Midbrain (tissue), 1 donor: Measurements from ENCODE around the gene ZKSCAN2.

Experiments used
- DNase-seq: peaks from one replicate; lab custom pipeline; 2025; lab: John Stamatoyannopoulos, UW

The ZKSCAN2 gene

DNA sequence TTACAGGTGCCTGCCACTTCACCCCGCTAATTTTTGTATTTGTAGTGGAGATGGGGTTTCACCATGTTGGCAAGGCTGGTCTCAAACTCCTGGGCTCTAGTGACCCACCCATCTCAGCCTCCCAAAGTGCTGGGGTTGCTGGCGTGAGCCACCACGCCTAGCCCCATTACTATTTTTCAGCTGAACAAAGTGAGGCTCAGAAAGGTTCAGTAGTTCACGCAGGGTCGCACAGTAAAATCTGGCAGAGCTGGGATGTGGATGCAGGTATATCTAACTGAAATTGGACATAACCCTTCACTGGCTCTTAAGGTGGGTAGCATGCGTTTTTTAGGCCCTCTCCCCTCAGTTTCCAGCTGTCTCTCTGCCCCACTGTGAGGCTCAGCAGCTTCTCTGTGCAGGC, 33.7 kb downstream of the ZKSCAN2 start:
- no peak for DNase-seq

DNA sequence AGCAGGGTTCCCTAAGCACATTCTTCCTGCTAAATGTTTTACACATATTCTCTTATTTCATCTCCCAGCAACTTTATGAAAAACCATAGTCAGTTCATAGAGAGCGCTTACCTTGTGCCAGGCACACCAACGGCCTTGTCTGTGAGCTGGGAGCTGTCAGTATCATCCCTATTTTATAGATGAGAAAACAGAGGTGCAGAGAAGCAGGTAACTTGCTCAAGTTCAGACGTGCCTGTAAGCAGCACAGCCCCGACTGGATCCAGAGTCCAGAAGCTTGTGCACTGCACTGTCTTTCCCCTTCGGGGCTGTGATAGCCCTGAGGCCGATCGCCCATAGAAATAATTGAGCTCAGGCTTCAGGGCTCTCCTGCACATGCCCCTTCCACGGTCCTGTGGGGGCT, 34.7 kb downstream of the ZKSCAN2 start:
- DNase-seq, result no peak

DNA sequence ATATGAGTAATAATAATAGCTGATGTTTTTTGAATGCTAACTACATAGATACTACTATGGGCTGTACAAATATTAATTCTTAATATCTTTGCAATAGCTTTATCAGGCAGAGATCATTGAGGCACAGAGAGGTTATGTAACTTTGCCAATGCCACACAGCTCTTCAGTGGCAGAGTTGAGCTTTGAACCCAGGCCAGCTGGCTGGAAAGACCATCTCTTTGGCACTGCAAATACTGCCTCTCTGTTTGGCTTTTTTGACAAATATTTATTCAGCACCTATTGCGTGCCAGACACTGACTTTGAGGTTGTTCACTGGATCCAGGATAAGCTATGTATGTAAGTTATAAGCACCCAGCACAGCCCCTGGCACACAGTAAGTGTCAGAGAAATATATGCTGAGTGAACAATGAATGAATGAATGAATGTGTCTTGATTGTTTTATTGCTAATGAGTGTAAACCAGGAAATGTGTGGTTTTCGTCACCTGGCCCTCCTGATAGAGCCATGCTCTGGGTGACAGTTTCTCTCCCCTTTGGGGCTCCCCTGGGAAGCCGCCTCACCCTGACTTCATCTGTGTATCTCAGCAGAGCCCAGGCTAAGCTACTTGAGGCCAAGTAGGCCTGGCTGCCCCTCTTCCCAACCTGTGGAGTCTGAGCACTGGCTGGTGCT, 38.4 kb downstream of the ZKSCAN2 start:
- no peak for DNase-seq

- no peak for DNase-seq
These were observed 39.7 kb downstream of the ZKSCAN2 start for GRCh38 chr16:25217921-25218320.

GRCh38 chr16:25217112-25217511, 40.5 kb downstream of the ZKSCAN2 start:
- DNase-seq, result no peak

DNA sequence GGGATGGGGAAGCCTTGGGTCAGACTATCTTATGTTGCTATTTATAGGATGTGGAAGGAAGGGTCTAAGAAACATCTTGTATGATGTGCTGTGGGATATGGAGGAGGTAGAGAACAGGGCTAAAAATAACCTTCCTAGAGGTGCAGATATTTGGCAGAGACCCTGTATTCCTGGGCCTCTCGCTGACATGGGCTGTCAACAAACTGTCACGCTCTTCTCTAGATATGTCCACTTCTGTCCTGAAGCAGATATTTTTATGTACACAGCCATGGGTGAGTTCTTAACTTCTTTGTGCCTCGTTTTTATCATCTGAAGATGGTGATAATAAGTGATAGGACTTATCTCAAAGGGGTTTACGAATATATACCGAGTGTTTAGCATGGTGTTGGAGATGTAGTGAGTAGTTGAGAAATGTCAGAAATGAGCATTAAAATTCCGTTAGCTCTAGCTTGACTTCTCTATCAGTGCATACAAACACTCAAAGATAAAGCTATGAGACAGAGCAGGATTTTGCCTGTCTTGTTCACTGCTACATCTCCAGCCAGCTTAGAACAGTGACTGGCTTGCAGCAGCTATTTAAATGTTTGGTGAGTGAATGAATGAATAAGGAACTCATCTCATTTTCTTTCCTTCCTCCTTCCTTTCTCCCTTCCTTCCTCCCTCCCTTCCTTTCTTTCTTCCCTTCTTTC, 43.8 kb downstream of the ZKSCAN2 start:
- DNase-seq, result no peak

DNA sequence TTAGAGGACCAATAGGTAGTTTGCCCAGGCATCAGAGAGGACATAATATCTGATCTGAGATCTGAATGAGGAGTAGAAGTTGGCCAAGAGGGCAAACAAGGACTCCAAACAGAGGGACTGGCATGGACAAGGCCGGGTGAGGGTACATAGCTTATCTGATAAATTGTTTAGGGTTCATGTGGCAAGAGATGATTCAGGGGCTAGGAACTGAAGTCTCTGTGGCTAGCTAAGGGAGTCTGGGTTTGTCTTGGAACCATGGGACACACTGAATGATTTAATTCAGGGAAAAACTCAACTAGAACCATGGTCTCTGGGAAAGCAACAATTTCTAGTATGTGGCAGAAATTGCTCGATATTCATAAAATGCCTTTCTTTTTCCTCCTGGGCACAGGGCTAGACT, 45.0 kb downstream of the ZKSCAN2 start:
- DNase-seq, result no peak

DNA sequence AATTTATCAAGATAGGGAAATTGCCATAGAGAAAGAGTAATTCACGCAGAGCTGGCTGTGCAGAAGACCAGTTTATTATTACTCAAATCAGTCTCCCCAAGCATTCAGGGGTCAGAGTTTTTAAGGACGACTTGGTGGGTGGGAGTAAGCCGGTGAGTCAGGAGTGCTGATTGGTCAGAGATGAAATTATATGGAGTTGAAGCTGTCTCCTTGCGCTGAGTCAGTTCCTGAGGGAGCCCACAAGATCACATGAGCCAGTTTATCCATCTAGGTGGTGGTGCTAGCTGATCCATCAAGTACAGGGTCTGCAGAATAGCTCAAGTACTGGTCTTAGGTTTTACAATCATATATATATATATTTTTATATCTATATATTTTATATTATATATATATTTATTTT, 46.9 kb downstream of the ZKSCAN2 start:
- DNase-seq, result no peak

DNA sequence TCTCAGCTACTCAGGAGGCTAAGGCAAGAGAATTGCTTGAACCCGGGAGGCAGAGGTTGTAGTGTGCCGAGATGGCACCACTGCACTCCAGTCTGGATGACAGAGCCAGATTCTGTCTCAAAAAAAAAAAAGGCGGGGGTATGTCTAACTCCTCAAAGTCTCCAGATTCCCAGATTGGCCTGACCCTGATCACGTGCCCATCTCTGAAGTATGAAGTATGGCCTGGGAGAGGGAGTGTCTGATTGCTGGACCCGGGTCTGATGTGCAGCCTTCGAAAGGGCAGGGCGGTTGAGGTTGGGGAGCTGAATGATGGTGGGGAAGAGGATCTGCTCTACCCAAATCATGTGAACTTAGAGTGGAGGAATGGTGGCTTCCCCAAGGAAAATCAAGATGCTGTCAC, 58.2 kb downstream of the ZKSCAN2 start:
- DNase-seq, result no peak

GRCh38 chr16:25198021-25198420, 59.6 kb downstream of the ZKSCAN2 start:
- no peak for DNase-seq

GRCh38 chr16:25194273-25194878, 63.3 kb downstream of the ZKSCAN2 start:
- DNase-seq, result no peak

GRCh38 chr16:25192096-25192495, 65.5 kb downstream of the ZKSCAN2 start:
- no peak for DNase-seq

DNA sequence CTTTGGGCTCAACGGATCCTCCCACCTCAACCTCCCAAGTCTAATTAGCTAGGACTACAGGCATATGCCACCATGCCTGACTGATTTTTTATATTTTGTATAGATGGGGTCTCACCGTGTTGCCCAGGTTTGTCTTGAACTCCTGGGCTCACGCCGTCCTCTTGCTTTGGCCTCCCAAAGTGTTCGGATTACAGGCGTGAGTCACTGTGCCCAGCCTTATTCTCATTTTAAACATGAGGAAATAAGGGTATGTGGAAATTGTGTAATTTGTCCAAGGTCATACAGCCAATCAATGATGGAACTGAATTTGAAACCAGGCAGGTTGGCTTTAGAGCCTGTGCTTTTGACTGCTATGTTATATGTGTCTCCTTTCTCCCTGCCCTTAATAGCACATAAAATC, 68.3 kb downstream of the ZKSCAN2 start:
- no peak for DNase-seq

DNA sequence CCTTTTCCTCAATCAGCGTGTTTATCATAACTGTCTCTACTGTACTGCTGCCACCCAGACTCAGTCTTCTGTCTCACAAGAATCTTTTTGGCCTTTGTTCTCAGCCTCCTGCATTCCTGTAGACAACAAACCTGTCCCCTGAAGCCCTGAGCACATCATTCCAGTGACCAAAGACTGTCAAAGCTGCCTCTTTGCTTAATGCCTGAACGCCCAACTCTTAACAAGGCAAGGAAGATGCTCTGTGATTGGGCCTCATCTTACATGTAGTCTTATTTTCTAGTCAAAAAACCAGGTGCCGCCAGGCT, 70.2 kb downstream of the ZKSCAN2 start:
- no peak for DNase-seq
